GM12873 (cell line): ENCODE measurements around the gene XPO4.

Source experiments
- TF ChIP-seq, protein P1 (sequence below): IDR thresholded peaks from 2 replicates; pipeline ENCODE4 v1.5.1; 2012; ENCODE audit warnings: low read depth, mild to moderate bottlenecking, moderate library complexity, low read length, control low read depth; ENCODE audit not compliant: insufficient read depth; ENCODE audit errors: missing control alignments

The XPO4 gene

GRCh38 chr13:20749377-20749776 lies 153.2 kb downstream of the XPO4 start:
- TF ChIP-seq, protein P1, sequence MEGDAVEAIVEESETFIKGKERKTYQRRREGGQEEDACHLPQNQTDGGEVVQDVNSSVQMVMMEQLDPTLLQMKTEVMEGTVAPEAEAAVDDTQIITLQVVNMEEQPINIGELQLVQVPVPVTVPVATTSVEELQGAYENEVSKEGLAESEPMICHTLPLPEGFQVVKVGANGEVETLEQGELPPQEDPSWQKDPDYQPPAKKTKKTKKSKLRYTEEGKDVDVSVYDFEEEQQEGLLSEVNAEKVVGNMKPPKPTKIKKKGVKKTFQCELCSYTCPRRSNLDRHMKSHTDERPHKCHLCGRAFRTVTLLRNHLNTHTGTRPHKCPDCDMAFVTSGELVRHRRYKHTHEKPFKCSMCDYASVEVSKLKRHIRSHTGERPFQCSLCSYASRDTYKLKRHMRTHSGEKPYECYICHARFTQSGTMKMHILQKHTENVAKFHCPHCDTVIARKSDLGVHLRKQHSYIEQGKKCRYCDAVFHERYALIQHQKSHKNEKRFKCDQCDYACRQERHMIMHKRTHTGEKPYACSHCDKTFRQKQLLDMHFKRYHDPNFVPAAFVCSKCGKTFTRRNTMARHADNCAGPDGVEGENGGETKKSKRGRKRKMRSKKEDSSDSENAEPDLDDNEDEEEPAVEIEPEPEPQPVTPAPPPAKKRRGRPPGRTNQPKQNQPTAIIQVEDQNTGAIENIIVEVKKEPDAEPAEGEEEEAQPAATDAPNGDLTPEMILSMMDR, result no peak

DNA sequence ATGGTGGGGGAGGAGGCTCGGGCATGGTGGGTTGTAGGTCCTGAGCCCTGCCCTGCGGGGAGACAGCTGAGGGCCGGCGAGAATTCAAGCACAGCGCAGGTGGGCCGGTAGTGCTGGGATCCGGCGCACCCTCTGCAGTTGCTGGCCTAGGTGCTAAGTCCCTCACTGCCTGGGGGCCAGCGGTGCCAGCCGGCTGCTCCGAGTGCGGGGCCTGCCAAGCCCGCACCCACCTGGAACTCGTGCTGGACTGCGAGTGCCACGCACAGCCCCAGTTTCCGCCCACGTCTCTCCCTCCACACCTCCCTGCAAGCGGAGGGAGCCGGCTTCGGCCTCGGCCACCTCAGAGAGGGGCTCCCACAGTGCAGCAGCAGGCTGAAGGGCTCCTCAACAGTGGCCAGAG lies 162.5 kb downstream of the XPO4 start:
- TF ChIP-seq, protein P1, result no peak

- TF ChIP-seq, protein P1, result no peak
Observed at GRCh38 chr13:20738616-20739015, 163.9 kb downstream of the XPO4 start.

GRCh38 chr13:20729633-20730585 lies 172.6 kb downstream of the XPO4 start:
- TF ChIP-seq, protein P1, result no peak

DNA sequence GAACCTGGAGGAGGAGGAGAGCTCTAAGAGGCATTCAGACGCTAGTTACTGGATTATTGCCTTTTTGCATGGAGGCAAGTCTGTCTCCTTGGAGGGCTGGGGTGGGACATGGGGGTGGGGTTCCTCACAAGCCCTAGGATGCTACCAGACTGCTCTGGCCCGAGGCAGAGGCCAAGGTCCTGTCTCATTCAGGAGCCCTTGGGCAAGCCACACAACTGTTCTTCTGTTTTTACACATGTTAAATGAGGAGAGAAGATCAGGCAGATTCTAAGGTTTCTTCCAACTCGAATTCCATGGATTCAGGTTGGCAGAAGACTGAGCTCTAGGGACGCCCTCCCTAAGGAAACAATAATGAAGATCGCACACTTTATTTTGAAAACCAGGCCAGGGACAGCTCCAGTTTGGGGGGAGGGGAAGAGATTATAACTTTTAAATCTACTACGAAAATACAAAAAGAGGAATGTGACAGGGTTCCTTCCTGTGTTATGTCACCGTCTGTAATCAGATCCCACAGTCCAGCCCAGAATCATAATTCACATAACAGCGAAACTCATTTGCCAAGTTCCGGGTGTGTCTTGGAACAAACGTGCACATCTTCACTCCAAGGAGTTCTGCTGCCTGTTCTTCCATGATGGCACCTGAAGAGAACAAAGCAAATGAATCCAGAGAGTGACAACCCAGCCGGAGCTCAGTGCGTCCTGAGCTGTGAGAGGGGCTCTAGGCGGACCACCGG lies 173.8 kb downstream of the XPO4 start:
- TF ChIP-seq, protein P1, result no peak

GRCh38 chr13:20727856-20728255 lies 174.7 kb downstream of the XPO4 start:
- TF ChIP-seq, protein P1, result no peak
